ENCODE measurements around the gene PKIG.
"Not testable (repeated sequence)": the region's sequence is repeated elsewhere in the genome, so short reads cannot be mapped to it uniquely, and the experiment has no call there.

Gene PKIG

DNA sequence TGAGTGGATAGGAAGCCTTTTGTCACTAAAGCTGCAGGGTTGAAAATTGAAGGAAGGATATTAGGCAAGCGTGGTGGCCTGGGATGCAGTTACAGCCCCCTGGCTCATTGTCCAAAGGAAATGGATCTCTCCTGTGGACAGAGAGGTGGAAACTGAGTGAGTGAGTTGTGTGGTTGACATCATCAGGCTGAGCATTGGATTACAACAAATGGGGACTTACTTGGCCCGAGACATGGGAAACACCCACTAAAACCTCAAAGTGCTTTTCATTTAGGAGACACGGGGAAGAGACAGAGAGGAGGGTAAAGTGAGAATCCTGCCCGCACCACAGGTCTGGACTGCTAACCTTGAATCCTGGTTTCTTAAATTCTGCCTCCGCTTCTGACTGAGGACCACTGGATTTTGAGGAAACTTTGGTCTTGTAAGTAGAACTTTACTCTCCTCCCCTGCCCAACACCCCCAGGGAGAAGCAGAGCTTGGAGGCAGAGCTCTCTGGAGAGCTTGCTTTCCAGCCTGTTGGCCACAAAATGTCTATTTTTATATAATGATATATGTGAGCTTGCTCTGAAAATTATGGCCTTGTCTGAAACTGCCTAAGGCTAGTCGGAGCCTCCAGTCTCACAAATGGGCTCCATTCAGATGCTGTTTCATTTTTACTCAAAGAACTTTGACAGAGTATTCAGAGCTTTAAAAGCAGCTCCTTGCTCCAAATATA, at the start of gene PKIG:
TSS of gene PKIG (plus strand) at position 269 of the 715 bp plus-strand sequence. CDS start 31,978 bp downstream, outside the sequence.
- no peak within 1 kb of the TSS for H3K4me3 ChIP-seq (ENCODE audit: low read depth, low read length)

DNA sequence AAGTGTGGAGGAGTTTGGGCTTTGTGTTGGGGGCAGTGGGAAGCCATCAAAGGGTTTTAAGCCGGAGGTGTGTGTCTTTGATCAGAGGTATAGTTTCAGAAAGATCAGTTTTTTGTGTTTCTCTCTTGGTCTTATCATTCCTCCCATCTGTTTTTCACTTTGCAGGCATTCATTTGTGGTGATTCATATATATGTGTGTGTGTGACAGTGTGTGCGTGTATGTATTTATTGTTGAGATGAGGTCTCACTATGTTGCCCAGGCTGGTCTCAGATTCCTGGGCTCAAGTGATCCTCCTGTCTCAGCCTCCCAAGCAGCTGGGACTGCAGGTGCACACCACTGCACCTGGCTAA, 49.4 kb upstream of the PKIG start:
- H3K4me3 ChIP-seq (ENCODE audit: low read depth, low read length): no peak overlapping the region

DNA sequence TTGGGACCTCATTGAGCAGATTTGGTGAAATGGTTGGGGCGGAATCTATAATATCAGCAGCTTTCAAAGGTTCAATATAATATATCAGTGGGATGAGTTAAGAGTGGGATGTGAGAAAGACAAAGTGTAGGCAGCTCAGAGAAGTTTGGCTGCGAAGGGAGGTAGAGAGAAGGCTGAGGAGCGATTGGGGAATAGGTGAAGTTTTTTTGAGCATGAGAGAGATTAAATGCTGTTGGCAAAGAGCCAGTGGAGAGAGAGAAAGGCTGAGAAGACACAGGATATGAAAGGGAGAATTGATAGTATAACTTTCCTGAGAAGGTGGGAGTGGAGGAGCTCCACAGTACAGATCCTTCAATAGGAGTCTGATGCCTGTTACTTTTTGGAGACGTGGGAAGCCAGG, 48.5 kb upstream of the PKIG start:
- H3K4me3 ChIP-seq (ENCODE audit: low read depth, low read length): no peak overlapping the region

DNA sequence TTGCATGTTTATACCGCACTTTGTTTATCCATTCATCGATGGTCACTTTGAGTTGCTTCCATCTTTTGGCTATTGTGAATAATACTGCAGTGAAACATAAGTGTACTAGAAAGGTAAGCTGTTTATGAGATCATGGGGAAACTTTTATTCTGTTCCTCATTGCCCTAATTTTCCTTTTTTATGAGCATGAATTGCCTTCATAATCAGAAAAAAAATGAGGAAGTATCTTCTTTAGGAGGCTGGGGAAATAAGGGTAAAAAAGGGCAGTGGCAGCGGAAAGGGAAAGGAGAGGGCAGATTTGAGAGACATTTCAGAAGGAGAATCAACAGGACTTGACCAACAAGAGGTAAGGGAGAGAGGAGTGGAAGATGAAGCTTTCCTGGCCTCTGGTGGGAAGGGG, 46.2 kb upstream of the PKIG start:
- no peak overlapping the region for H3K4me3 ChIP-seq (ENCODE audit: low read depth, low read length)

DNA sequence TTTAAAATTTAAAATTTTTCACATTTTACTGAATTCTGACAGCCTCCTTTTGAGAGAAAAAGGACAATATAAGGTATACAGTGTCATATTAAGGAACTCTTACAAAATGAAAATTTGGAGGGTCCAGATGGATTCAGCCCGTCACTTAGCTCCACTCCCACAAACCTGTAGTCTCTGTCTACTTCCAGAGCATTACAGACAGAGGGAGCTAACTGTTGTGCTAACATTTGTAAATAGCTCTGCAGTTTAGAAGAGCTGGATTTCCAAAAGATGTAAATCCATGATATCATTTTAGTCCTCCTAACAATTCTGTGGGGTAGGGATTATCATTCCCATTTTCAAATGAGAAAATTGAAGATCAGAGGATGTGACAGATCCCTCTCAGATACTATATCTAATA, 44.4 kb upstream of the PKIG start:
- H3K4me3 ChIP-seq (ENCODE audit: low read depth, low read length): no peak overlapping the region

DNA sequence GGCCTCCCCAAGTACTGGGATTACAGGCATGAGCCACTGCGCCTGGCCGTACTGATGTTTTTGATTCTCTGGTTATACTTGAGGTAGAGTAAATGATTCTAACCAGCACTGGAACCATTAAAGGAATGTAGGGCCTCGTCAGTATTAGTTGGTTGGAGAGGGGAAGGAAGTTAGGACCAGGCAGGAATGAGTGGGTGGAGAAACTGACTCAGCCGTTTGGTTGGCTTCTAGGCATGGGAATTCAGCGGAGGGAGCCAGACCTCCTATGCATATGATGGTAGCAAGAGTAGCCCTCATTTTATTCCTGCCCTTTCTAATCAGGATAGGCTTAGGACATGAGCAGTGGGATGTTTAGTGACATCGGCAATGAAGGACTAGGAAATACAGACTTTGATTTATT, 41.5 kb upstream of the PKIG start:
- H3K4me3 ChIP-seq (ENCODE audit: low read depth, low read length): no peak overlapping the region

DNA sequence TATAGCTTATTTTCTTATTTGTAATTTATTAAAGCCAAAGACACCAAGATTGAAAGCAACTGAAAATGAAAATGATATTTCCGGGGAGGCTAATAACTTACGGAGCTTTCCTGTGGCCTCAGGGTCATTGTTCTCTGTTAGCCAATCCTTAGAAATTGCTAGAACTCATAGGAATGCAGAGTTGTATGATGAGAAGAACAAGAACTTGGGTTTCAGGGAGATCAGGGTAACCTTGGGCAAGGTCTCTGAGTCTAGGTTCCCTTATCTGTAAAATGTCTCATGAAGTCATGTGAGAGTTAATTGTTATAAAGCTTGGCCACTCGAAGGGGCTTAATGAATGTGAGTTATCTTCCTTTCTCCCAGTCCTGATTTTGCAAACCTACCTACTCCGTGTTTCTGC, 40.4 kb upstream of the PKIG start:
- H3K4me3 ChIP-seq (ENCODE audit: low read depth, low read length): no peak overlapping the region

DNA sequence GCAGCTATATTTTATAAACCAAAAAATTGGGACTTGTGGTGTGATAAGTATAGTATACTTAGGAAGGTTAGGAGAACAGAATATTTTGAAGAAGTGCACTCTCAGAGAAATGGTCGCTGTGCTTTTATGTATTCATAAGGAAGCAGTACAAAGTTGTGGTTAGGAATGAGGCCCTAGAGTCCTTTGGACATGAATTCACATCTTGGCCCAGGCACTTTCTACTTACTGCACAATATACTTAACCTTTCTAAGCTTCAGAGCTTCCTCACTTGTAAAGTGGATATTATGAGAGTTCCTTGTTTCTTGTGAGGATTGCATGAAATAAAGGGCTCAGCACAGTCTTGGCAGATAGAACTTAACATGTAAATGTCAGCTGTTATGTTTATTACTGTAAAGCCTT, 39.5 kb upstream of the PKIG start:
- no peak overlapping the region for H3K4me3 ChIP-seq (ENCODE audit: low read depth, low read length)

DNA sequence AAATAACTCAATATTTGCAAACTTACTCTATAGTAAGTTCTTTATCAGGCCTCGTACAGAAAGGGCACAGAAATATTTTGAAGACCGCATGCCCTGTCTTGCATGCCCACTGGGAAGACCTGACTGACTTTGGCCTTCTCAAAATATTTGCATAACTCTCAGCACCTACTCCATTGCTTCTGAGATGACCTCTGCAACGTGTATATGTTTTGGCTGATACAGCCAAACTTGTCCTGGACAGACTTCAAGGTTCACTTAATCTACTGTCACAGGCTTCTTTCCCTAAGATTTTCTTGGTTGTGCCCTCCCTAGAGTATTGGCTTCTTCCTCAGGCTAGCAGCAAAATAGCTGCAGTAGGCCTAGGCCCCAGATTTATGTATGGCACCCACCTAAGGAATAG, 39.0 kb upstream of the PKIG start:
- no peak overlapping the region for H3K4me3 ChIP-seq (ENCODE audit: low read depth, low read length)

DNA sequence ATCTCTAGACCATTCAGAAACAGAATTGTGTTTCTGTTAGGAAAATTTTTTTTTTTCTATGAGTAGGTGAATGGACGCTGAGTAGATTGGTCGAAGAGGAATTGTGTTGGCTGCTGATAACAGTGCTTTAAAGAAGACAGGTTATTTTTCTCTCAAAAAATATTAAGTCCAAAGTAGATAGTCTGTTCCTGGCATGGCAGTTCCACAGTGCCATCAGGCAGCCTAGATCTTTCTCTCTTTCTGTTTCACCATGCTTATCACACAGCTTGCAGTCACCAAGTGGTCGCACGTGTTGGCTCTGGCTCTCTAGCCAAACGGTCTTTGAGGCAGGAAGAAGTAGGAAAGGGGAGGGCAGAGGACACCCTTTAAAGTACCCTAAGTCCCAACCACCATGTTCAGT, 38.1 kb upstream of the PKIG start:
- no peak overlapping the region for H3K4me3 ChIP-seq (ENCODE audit: low read depth, low read length)

DNA sequence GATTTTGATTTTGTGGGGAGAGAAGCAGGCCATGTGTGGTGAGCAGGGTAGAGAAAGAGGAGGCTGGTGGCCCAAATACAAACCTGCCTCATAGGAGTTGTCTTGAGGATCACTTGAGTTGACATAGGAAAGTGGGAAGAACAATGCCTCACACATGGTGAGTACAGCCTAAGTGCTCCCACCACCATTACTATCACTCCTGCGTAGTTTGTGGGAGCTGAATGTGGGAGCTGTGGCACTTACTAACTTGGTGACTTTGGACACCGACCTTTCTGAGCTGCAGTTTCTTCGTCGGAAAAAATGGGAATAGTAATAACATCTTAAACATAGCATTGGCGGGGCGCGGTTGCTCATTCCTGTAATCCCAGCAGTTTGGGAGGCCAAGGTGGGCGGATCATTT, 35.0 kb upstream of the PKIG start:
- H3K4me3 ChIP-seq (ENCODE audit: low read depth, low read length): no peak overlapping the region

DNA sequence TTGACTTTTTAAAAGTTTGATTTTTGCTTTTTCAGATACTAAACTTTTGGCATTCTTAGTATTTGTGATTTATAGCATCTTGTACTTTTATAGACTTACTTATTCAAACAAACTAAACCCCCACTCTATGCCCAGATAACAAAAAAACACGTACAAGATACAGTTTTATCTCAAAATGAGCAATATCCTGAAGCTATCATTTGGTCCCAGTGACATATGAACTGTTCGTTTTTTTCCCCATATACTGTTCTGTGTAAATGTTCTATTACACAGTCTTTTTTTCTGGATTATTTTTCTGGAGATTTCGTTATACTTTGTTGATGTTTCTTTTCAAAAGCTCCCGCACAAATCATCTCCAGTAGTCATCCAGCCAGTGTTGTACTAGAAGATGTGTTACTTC, 33.3 kb upstream of the PKIG start:
- no peak overlapping the region for H3K4me3 ChIP-seq (ENCODE audit: low read depth, low read length)

DNA sequence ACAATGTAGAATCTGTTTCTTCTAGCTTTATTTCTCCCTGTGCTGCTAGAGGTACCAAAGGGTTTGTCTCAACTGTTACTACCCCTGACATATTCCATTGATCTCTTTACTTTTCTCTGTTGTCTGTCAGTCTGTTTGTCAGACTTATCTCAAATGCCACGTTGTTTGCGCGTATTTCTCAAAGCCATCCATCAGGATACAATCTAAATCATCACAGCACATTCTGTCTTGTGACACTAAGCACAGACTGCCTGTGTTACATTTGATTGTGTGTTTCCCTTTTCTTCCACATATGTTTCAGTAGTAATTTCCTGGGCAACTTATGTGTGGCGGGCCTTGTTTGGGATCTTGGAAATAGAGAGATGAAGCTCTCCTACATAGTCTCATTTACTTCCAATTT, 30.3 kb upstream of the PKIG start:
- no peak overlapping the region for H3K4me3 ChIP-seq (ENCODE audit: low read depth, low read length)

DNA sequence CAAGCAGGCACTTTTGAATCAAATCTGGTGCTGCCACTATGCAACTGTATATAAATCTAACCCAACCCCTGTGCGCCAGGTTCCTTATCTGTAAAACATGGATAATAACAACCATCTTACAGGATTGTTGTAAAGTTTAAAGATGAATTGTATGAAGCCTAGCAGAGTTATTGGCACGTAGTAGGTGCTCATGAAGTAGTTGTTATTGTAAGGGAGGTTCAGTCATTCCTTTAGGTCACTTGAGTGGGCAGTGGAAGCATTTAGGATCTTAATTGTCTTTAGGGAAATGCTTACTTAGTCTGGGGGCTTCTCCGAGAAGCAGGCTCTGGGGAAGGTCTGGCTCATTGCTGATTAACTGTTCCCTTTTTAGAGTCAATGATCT, 29.8 kb upstream of the PKIG start:
- no peak overlapping the region for H3K4me3 ChIP-seq (ENCODE audit: low read depth, low read length)

DNA sequence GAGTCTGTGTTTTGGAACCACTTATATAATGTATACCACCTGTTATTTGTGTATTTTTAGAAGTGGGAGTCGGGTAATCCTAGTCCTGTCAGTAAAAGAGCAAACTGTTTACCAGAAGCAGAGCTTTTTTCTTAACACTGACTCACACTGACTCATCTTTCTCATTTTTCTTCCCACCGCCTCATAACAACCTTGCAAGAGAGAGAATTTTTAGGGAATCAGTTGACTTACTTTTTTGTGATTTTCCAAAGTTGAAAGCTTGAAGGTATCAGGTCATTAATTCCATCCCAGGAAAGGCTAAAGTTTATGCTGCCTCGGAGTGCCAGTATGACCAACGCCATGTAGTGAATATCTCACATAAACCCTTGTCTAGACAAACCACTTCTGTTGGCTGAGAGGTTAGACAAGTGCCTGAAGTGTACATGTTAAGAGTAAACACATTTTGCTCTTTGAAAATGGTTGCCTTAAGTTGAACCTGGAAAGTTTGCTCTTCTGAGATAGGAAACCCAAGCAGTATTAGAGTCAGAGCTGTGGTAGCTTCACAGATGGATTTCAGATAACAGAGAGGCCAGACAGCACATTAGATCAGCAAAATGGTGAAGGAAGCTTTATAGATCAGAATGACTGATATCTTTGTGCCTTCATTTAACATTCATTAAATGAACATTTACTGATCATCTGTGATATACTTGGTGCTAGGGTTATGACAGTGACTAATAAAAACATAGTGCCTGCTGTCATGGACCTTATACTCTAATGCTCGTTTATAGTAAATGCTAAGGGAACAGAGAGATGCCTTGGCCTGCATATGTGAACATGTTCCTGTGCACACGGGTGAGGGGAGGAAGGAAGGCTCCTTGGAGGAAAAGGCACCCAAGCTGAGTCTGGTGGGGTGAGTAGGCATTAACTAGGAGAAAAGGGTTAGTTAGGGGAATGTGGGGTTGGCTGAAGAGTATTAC, 29.1 kb upstream of the PKIG start:
- H3K4me3 ChIP-seq (ENCODE audit: low read depth, low read length): no peak overlapping the region

DNA sequence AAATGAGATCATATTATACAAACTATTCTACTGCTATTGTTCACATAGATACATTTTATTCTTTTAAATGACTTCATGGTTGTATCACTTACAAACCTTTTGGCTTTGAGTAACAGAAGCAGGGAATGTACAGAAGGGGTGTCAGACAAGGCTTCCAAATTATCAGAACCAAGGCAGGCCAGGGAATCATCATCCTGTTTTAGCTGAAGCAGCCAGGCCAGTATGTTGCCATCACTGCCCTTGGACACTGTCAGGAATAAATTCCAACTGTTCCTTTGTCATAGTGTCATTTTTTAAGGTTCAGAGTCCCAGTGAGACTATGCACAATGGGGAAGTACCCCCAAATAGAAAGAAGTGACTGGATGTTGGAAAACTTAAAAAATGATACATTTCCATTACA, 23.1 kb upstream of the PKIG start:
- no peak overlapping the region for H3K4me3 ChIP-seq (ENCODE audit: low read depth, low read length)

DNA sequence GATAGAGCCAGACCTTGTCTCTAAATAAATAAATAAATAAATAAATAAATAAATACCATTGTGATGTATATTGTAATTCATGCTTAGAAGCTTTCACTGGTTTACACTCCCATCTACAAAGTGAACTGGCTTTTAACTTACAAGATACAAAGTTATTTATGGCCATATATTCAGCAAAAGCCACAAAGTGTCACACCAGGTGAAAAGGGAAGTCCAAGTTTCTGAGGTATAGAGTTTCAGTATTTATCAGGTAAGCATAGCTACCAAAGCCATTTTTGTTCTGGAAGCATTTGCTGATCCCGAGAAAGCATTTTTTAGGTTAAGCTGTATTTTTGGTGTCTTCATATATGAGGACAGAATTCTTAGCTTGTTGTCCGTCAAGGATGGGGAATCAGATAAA, 22.1 kb upstream of the PKIG start:
- H3K4me3 ChIP-seq (ENCODE audit: low read depth, low read length): no peak overlapping the region

DNA sequence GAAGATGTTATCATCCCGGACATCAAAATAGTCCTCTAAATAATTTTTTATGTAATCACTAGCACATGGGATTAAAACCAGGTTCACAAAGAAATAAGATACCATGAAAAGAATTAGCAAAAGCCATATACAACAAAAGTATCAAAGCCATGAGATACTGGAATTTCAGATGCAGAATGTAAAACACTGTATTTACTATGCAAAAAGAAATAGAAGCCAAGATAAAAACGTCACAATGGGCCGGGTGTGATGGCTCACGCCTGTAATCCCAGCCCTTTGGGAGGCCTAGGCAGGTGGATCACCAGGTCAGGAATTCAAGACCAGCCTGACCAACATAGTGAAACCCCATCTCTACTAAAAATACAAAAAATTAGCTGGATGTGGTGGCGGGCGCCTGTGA, 21.6 kb upstream of the PKIG start:
- not testable (repeated sequence) for H3K4me3 ChIP-seq (ENCODE audit: low read depth, low read length)

DNA sequence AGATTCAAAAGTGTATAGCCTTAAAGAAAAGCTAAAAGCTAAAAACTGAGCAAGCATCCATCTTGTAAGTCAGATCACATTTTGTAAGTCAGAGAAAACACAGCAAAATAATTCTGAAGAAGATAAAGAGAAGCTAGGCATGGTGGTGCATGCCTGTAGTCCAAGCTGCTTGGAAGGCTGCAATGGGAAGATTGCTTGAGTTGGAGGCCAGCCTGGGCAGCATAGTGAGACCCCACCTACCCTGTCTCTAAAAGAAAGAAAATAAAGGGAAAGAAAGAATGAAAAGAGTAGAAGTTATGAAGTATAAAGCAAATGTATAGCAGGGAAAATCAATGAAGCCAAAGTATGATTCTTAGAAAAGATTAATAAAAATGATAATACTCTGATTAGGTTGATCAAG, 20.5 kb upstream of the PKIG start:
- H3K4me3 ChIP-seq (ENCODE audit: low read depth, low read length): no peak overlapping the region

DNA sequence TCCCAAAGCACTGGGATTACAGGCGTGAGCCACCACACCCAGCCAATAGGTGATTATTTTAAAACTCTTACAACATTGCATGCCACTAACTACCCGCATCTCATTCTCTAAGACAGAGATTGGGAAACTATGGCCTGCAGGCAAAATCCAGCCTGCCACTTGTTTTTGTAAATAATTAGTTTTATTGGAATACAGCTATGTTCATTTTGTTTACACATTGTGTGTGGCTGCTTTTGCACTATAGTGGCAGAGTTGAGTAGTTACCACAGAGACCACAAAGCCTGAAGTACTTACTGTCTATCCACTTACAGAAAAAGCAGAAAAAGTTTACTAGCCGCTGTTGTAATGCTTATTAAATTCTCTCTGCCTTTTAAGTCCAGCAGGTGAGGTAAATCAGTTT, 16.4 kb upstream of the PKIG start:
- no peak overlapping the region for H3K4me3 ChIP-seq (ENCODE audit: low read depth, low read length)

DNA sequence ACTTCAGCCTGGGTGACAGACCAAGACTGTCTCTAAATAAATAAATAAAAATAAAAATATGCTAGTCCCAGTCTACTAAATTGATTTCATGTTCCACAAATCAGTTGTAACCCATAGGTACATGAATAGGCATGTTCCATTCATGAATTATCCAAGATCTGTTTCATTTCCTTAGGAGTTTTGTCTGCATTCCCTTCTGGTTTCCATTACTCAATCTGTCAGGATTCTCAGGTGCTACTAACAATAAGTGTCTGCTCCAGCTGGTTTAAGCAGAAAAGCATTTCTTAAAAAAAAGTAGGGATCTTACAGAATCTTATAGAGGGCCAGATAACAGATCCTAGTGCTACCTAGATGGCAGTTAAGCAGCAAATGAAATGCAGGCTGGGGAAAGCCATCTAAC, 15.6 kb upstream of the PKIG start:
- H3K4me3 ChIP-seq (ENCODE audit: low read depth, low read length): no peak overlapping the region

DNA sequence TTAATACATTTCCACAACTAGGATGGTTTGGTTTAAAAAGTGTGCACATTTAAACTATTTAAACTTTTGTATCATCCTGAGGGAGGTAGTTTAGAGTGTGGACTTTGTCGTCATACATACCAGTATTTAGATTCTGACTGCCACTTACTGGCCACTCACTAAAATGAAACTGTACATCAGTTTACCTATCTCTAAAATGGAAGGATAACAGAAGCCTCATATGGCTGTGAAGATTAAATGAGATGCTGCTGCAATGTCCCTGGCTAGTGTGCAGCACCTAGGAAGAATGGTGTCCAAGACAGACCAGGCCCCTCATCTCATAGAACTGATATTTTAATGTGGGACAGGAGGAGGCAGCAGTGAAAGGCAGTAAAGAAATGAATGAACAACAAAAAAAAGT, 12.0 kb upstream of the PKIG start:
- H3K4me3 ChIP-seq (ENCODE audit: low read depth, low read length): no peak overlapping the region

All from iPS-11a (cell line).